Chondrocyte (in vitro differentiated cells): ENCODE results near the gene ANKHD1. TPM values are rescaled to one million over a fixed set of nuclear protein-coding genes. Genes with fewer than 3 reads are reported as not detected.

Experiments used
- DNase-seq: peaks from one replicate; pipeline ENCODE4 v3.0.0; 2021; ENCODE audit warnings: mixed read lengths, low spot score
- H3K27ac Mint-ChIP-seq: one replicate; pipeline ENCODE4 v1.8.0; 2021; ENCODE audit warnings: mild to moderate bottlenecking, moderate library complexity, mixed read lengths; ENCODE audit not compliant: unreplicated experiment
- H3K27me3 Mint-ChIP-seq: 2 replicates; pipeline ENCODE4 v1.8.0; 2021; ENCODE audit warnings: low read depth, mixed read lengths
- H3K36me3 Mint-ChIP-seq: 2 replicates; pipeline ENCODE4 v1.8.0; 2021; ENCODE audit warnings: low read depth, mixed read lengths
- H3K4me1 Mint-ChIP-seq: 2 replicates; pipeline ENCODE4 v1.8.0; 2021; ENCODE audit warnings: low read depth, mild to moderate bottlenecking, mixed read lengths
- H3K4me3 Mint-ChIP-seq: one replicate; pipeline ENCODE4 v1.8.0; 2021; ENCODE audit warnings: mild to moderate bottlenecking, moderate library complexity, mixed read lengths; ENCODE audit not compliant: unreplicated experiment
- H3K9me3 Mint-ChIP-seq: 2 replicates; pipeline ENCODE4 v1.8.0; 2021; ENCODE audit warnings: low read depth, mixed read lengths
- microRNA-seq: library from miRNA; unstranded; fragments of <30 nt; microRNA quantifications from one replicate; pipeline ENCODE4 v1.2.0, GENCODE V29; 2020; ENCODE audit warnings: borderline number of aligned reads
- total RNA-seq: library from RNA; stranded (reverse); gene quantifications from 3 replicates; pipeline ENCODE4 v1.2.1, GENCODE V29; 2021
- TF ChIP-seq, protein P1 (sequence below): fragments of 200-600 bp; sonication (generic); IDR thresholded peaks from 2 replicates; pipeline ENCODE4 v1.5.0; 2021; ENCODE audit warnings: antibody characterized with exemption, mild to moderate bottlenecking, moderate library complexity

ANKHD1 gene
- total RNA-seq, 1 donor from 2014 or later: 61.4 TPM

DNA sequence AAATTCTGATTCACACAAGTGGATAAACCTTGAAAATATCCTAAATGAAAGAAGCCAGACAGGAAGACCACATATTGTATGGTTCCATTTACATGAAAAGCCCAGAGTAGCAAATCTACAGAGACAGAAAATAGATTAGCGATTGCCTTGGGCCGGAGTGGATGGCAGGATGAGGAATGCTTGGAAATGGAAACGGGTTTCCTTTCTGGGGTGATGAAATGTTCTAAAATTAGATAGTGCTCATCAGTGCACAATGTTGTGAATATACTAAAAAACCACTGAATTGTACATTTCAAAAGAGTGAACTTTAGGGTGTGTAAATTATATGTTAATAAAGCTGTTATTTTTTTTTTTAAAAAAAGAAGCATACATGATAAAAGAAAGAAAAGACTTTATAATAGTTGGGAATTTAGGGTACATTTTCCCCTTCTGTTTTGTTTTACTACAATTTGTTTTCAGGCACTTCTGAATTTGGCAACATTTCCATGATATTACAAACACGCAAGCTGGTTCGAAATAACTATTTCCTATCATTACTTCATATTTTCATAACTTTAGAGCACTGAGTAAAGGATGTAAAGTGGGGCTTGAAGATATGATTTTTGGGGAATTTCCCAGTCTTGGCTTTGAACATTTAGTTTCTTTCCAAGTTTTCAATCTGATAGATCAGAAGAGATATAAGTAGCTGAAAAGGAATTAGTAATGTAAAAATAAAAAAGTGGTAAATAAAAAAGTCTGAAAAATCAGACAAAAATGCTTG lies 186.9 kb downstream of the ANKHD1 start:
- DNase-seq: no peak
- H3K4me1 Mint-ChIP-seq: peaks cover 25% of the 10 kb centered on the region
- TF ChIP-seq, protein P1, sequence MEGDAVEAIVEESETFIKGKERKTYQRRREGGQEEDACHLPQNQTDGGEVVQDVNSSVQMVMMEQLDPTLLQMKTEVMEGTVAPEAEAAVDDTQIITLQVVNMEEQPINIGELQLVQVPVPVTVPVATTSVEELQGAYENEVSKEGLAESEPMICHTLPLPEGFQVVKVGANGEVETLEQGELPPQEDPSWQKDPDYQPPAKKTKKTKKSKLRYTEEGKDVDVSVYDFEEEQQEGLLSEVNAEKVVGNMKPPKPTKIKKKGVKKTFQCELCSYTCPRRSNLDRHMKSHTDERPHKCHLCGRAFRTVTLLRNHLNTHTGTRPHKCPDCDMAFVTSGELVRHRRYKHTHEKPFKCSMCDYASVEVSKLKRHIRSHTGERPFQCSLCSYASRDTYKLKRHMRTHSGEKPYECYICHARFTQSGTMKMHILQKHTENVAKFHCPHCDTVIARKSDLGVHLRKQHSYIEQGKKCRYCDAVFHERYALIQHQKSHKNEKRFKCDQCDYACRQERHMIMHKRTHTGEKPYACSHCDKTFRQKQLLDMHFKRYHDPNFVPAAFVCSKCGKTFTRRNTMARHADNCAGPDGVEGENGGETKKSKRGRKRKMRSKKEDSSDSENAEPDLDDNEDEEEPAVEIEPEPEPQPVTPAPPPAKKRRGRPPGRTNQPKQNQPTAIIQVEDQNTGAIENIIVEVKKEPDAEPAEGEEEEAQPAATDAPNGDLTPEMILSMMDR: no peak
- no peak overlapping the region for H3K4me3 Mint-ChIP-seq
- H3K27me3 Mint-ChIP-seq: no peaks in the 10 kb centered on the region
- H3K9me3 Mint-ChIP-seq: peaks cover 7% of the 10 kb centered on the region
- H3K27ac Mint-ChIP-seq: peak overlapping the region; percentile 82
- H3K36me3 Mint-ChIP-seq: no peaks in the 10 kb centered on the region

Small RNAs within 50 kb of the gene (microRNA-seq; reads per million reads assigned to microRNA genes)
- not detected for gene MIR6831

Other genes starting within 250 kb of the ANKHD1 start
- gene CYSTM1, start 226.6 kb upstream of the ANKHD1 start, total RNA-seq: 11.4 to 24.9 TPM (median 23.3 TPM) in 3 replicates
- gene PFDN1, start 98.7 kb upstream of the ANKHD1 start, total RNA-seq: 44.5 to 50.5 TPM (median 49.0 TPM) in 3 replicates
- 2.8 to 8.0 TPM (median 7.2 TPM) in 3 replicates for gene HBEGF, start 55.2 kb upstream of the ANKHD1 start, total RNA-seq
- not detected in 3 replicates for gene SLC4A9, start 41.6 kb upstream of the ANKHD1 start, total RNA-seq
- gene EIF4EBP3, start 145.8 kb downstream of the ANKHD1 start, total RNA-seq: 5.6 to 6.2 TPM (median 6.0 TPM) in 3 replicates
- gene SRA1, start 155.6 kb downstream of the ANKHD1 start, total RNA-seq: 46.5 to 50.4 TPM (median 50.3 TPM) in 3 replicates
- gene APBB3, start 162.8 kb downstream of the ANKHD1 start, total RNA-seq: 39.0 to 47.0 TPM (median 42.3 TPM) in 3 replicates
- 74.3 to 99.4 TPM (median 79.2 TPM) in 3 replicates for gene SLC35A4, start 163.0 kb downstream of the ANKHD1 start, total RNA-seq
- not detected in 3 replicates for gene CD14, start 231.3 kb downstream of the ANKHD1 start, total RNA-seq
- 4.9 to 7.4 TPM (median 6.6 TPM) in 3 replicates for gene TMCO6, start 237.6 kb downstream of the ANKHD1 start, total RNA-seq
- gene NDUFA2, start 245.8 kb downstream of the ANKHD1 start, total RNA-seq: 41.2 to 50.5 TPM (median 43.4 TPM) in 3 replicates
- gene IK, start 246.0 kb downstream of the ANKHD1 start, total RNA-seq: 56.6 to 81.4 TPM (median 59.7 TPM) in 3 replicates